Inflammatory macrophage treated with lipopolysaccharide for 4 hours (primary cell): Measurements from ENCODE around the gene ARFIP1.

ENCODE experiments used
- DNase-seq: peaks from one replicate; pipeline ENCODE4 v3.0.0-alpha.2; 2020

The ARFIP1 gene

GRCh38 chr4:152941411-152941810 lies 161.7 kb downstream of the ARFIP1 start:
- no peak for DNase-seq

GRCh38 chr4:152942346-152942745 lies 162.6 kb downstream of the ARFIP1 start:
- DNase-seq: no peak

GRCh38 chr4:152943672-152944071 lies 163.9 kb downstream of the ARFIP1 start:
- no peak for DNase-seq

GRCh38 chr4:152944666-152945320 lies 165.0 kb downstream of the ARFIP1 start:
- no peak for DNase-seq

DNA sequence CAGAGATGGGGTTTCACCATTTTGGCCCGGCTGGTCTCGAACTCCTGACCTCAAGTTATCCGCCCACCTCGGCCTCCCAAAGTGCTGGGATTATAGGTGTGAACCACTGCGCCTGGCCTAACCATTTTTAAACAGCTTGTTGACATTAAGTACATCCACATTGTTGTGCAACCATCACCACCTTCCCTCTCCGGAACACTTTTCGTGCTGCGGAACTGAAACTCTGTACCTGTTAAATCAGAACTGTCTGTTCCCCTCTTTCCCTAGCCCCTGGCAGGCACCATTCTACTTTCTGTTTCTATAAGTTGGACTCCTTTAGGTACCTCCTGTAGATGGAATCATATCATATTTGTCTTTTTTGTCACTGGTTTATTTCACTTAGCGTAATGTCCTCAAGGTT lies 165.9 kb downstream of the ARFIP1 start:
- DNase-seq: no peak

DNA sequence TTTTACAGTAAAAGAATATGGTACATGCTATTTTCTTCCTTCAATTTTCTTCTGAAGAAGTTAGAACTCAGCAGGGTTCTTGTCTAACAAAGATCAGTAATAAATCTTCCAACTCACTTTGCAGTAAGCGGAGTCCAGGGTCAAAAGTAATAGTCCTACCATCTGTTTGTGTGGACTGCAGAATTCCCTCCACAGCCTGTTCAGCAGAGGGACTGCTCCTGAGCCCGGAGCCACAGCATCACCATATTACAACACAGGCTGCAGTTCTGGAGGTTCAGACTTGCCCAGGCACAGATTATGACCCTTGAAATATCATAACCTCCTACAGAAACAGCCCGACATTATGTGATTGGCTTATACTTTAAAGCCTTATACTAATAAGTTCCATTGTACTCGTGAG lies 166.7 kb downstream of the ARFIP1 start:
- no peak for DNase-seq

DNA sequence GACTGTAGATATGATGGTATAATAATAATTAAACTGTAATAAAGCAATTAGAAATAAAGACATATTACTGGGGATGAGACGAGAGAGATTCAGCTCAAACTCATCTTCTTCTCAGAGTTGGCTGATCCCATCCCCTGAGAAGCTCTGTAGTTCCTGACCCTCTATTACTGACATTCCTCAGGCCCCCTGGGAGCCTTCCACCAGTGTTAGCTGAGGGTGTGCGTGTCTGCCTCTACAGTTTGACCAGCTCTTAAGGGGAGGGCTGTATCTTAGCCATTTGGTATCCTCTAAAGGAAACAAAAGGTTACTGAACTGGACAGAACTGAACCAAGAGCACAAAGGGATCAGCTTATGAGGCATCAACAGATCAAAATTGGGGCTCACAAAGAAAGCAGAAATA lies 167.6 kb downstream of the ARFIP1 start:
- DNase-seq: no peak

DNA sequence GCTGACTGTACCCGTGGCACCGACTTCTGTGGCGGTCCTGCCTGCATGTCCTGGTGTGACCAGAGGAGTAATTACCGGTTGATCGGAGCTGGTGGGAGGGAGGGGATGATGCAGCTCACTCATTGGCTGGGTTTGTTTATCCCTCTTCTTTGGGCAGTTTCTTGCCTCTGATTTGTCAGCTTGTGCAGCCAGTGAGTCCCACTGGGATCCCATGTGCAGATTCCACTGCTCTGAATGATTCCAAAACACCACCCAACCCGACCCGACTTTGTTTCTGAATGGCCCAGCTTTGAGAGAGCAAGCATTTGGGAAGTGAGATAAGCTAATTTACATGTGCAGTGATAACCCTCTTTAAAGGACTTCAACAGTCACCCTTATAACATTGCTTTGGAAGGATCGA lies 170.2 kb downstream of the ARFIP1 start:
- no peak for DNase-seq

DNA sequence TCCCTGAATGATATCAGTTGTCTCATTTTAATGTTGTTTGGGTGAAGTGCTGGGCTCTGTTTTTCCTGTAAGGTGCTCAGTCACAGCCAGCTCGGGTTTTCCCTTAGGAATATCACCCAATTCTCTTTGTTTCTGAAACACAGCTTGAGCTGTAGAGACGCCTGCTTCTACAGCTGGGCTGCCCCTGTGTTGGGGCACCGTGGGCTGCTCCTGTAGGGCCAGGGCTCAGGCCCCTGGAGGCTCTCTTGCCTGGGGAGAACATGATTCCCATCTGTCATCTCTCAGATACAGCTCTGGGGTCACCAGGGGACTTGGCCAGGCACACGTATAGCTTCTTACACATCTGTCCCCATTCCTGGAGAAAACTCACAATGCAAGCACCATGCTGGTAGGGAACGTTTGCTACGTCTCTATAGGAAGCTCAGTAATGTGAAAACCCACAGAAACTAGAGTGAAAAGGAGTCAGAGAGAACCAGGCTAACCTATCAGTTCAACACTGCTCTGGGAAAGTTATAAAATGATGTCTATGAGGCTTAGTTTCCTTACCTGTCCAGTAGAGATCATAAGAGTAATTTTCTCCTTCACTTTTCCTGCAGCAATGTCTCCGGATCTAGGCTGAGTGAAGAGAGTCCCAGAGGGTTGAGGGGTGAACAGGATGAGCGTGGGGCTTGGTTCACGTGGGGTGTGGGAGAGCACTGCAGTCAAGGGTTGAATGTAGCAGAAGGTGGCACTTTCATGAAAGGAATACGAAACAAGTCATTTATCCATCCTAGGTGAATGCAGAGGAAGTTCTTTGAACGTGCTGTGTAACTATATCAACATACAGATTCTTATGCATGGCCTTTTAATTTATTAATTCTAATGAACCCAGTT lies 170.9 kb downstream of the ARFIP1 start:
- no peak for DNase-seq

- DNase-seq: no peak
Measured at GRCh38 chr4:152951348-152951747, 171.6 kb downstream of the ARFIP1 start.

DNA sequence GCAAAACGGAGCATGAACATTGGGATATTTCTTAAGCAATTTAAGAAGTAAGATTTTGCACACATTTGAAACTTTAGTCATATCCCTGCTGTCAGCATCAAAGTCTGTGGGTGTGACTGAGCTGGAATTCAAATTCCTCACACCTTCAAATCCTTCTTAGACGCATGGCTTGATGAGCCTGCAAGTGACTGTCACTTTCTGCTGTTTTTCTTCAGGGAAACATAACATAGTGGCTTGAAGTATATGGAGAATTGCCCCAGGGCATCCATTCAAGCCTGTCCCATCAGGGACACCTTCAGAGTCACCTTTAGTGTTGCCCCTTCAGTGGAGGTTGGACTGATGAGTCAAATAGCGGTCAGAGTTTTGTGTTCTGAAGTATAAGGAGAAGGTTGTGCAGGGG lies 173.8 kb downstream of the ARFIP1 start:
- DNase-seq: no peak

DNA sequence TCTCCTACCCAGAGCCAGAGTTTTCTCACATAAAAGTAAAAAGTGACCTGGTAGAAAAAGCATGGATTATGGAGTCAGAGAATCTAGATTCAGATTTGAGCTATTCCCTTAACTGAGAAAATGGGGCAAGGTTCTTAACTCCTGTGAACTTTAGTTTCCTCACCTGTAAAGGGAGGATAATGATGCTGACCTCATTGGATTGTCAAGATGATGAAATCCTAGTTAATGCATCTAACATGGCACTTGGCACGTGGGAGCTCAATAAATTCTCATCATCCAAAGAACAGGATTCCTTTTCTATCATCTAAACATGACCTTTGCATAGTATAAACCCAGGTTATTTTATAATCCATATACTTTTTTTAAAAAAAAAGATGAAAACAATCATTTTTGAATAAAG lies 175.0 kb downstream of the ARFIP1 start:
- DNase-seq: no peak

- DNase-seq: no peak
Measured at GRCh38 chr4:152956147-152956546, 176.4 kb downstream of the ARFIP1 start.

- no peak for DNase-seq
Measured at GRCh38 chr4:152956650-152957436, 177.1 kb downstream of the ARFIP1 start.

DNA sequence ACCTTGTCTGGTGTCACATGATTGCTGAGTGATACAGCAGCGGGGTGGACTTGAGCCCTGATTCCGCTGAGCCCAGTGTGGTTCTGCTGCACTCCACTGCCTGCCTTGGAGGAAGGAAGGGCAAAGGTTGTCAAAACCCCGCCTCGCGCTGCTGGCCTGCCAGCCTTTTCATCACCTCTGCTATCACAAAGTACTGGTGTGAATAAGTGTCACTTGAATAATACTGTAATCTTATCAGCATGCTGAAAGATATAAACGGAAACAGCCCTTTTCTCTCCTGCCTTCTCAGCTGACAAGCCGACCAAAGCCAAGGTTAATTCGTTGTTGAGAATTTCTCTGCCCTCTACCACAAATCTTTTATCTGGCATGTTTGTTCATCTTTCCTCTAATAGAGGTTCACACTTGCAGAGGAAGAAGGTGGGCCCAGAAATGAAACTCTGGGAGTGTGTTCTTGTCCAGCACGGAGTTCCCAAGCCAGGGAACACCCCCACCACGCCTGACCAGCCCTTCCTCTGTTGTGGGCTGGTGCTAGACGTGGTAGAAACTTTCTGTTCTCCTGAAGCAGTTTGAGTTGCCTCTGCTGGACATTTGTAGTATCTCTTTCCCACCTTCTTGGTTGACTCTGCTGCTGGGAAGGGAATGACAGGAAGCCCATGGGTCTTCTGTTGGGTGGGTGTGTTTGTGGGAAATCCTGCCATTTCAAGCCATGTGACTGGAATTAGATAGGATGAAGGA lies 177.8 kb downstream of the ARFIP1 start:
- DNase-seq: no peak

DNA sequence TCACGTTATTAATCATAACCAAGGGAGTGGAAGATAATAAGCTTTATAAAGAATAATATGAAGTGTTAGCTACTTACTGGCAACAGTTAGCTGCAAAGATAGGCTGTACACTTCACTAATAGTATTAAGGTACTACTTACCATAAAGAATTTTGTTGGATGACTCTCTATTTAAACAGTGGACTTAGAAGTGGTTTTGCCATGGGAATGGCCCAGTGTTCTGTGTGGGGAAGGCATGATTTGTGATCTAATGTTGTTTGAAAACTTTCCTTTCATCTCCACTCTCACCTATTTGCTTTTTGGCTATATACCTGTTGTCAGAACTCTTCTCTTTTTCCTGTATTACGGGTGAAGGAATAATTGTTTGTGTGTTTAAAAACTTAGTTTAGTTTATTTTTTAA lies 179.3 kb downstream of the ARFIP1 start:
- DNase-seq: no peak

DNA sequence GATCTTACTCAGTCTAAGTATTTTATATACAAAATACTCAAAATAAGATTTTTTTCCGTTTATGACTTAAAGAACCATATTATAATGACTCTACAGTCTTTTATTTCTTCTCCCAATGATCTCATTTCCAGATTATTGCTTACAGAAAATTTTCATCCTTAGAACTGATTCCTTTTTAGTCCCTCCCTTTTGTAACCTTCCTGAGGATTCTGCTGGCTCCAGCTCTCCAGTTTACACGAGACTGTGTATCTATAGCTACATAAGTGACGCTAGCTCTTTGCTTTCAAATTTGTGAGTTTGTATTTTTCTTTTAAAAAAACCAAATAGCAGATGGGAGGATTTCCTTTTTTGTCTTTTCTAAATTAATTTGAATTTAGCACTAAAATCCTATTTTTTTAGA lies 180.3 kb downstream of the ARFIP1 start:
- no peak for DNase-seq

GRCh38 chr4:152961014-152961772 lies 181.4 kb downstream of the ARFIP1 start:
- DNase-seq: no peak

- no peak for DNase-seq
Measured at GRCh38 chr4:152961773-152962115, 182.0 kb downstream of the ARFIP1 start.
